ENCODE measurements around the gene REXO4. TPM values are rescaled to one million over a fixed set of nuclear protein-coding genes. Genes with fewer than 3 reads are reported as not detected.

Gene REXO4
- total and polyA plus RNA-seq, 2 of the 13 experiments (the other 11 are each of a cell fraction or from before 2014, with no cell fraction given), result 18.5 to 30.4 TPM

- 0 out of 2 replicates have a peak, but pooled peaks have one; percentile 46 for TF ChIP-seq MAFG (CRISPR knock-in tag; IDR thresholded peaks at IDR 0.05)
- 0 out of 2 replicates have a peak, but pooled peaks have one; percentile 18 for TF ChIP-seq ZNF652 (CRISPR knock-in tag; IDR thresholded peaks at IDR 0.05; ENCODE audit: borderline replicate concordance, low read depth)
- TF ChIP-seq ZNF775 (CRISPR knock-in tag; IDR thresholded peaks at IDR 0.05; ENCODE audit: borderline replicate concordance), result no peak
- TF ChIP-seq NRL (CRISPR knock-in tag; IDR thresholded peaks at IDR 0.05; ENCODE audit: borderline replicate concordance), result peak; percentile 83; the same call in 1 of the 2 replicates
- TF ChIP-seq POLR2G (IDR thresholded peaks at IDR 0.05; ENCODE audit: low read depth, low read length), result peak; percentile 74
- TF ChIP-seq ZNF687 (CRISPR knock-in tag; IDR thresholded peaks at IDR 0.05), result peak; percentile 95
- peak; percentile 86 for TF ChIP-seq KLF9 (CRISPR knock-in tag; IDR thresholded peaks at IDR 0.05; ENCODE audit: low read depth)
- no peak for TF ChIP-seq CERS6 (CRISPR knock-in tag; IDR thresholded peaks at IDR 0.05)
- TF ChIP-seq TP53 (CRISPR knock-in tag; conservative IDR thresholded peaks at IDR 0.05), result no peak; the same call in 1 of the 2 replicates
- TF ChIP-seq NR2C2 (CRISPR knock-in tag; IDR thresholded peaks at IDR 0.05; ENCODE audit: borderline replicate concordance), result peak; percentile 99
- no peak for TF ChIP-seq MBNL3 (CRISPR knock-in tag; conservative IDR thresholded peaks at IDR 0.05)
- TF ChIP-seq KDM3A (CRISPR knock-in tag; IDR thresholded peaks at IDR 0.05; ENCODE audit: low read depth), result peak; percentile 78
- TF ChIP-seq SAFB2 (CRISPR knock-in tag; IDR thresholded peaks at IDR 0.05; ENCODE audit: borderline replicate concordance, low read depth), result peak; percentile 96; the same call in 1 of the 2 replicates
- no peak for TF ChIP-seq RFX3 (CRISPR knock-in tag; IDR thresholded peaks at IDR 0.05)
- peak; percentile 67 for TF ChIP-seq MED8 (CRISPR knock-in tag; IDR thresholded peaks at IDR 0.05; ENCODE audit: insufficient replicate concordance)
- TF ChIP-seq ZNF292 (CRISPR knock-in tag; IDR thresholded peaks at IDR 0.05; ENCODE audit: borderline replicate concordance, low read depth), result peak; percentile 44
- peak; percentile 99 for TF ChIP-seq ZBTB25 (CRISPR knock-in tag; IDR thresholded peaks at IDR 0.05)
- no peak for TF ChIP-seq ATRX (CRISPR knock-in tag; IDR thresholded peaks at IDR 0.05; ENCODE audit: borderline replicate concordance)
- TF ChIP-seq PLSCR1 (CRISPR knock-in tag; IDR thresholded peaks at IDR 0.05; ENCODE audit: borderline replicate concordance), result no peak
- peak; percentile 76; the same call in 1 of the 2 replicates for TF ChIP-seq RFXAP (CRISPR knock-in tag; IDR thresholded peaks at IDR 0.05; ENCODE audit: borderline replicate concordance)
- peak; percentile 97 for TF ChIP-seq MYC (CRISPR knock-in tag; IDR thresholded peaks at IDR 0.05; ENCODE audit: borderline replicate concordance)
These were observed at the start of gene REXO4 (continued) for GRCh38 chr9:133417541-133418461.
